ENCODE results near the gene NELL1.

Gene NELL1

DNA sequence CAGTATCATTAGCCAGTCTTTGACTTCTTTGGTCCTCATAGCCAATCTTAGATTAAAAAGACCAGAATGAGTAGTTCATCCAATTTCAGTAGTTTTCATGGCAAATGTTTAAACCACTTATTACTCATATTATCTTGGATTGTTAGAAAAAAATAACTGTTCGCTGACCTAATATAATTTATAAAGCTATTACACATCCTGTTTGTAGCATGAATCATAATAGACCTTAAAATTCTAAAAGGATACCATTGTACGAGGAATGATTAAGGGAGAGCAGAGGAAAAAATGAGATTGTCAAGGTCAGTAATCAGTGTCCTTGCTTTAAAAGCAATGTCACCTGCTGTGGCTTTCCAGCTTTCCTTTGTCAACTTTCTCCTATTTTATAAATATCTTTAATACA lies 371.2 kb downstream of the NELL1 start:
- no peak overlapping the region for H3K27ac ChIP-seq (replicated peaks)
- no peak overlapping the region for H3K4me3 ChIP-seq (replicated peaks; ENCODE audit: insufficient read depth, low read length)
- DNase-seq (ENCODE audit: low read depth in 1 of 2, low spot score in 1 of 2) = no peak
- TF ChIP-seq, protein P1, sequence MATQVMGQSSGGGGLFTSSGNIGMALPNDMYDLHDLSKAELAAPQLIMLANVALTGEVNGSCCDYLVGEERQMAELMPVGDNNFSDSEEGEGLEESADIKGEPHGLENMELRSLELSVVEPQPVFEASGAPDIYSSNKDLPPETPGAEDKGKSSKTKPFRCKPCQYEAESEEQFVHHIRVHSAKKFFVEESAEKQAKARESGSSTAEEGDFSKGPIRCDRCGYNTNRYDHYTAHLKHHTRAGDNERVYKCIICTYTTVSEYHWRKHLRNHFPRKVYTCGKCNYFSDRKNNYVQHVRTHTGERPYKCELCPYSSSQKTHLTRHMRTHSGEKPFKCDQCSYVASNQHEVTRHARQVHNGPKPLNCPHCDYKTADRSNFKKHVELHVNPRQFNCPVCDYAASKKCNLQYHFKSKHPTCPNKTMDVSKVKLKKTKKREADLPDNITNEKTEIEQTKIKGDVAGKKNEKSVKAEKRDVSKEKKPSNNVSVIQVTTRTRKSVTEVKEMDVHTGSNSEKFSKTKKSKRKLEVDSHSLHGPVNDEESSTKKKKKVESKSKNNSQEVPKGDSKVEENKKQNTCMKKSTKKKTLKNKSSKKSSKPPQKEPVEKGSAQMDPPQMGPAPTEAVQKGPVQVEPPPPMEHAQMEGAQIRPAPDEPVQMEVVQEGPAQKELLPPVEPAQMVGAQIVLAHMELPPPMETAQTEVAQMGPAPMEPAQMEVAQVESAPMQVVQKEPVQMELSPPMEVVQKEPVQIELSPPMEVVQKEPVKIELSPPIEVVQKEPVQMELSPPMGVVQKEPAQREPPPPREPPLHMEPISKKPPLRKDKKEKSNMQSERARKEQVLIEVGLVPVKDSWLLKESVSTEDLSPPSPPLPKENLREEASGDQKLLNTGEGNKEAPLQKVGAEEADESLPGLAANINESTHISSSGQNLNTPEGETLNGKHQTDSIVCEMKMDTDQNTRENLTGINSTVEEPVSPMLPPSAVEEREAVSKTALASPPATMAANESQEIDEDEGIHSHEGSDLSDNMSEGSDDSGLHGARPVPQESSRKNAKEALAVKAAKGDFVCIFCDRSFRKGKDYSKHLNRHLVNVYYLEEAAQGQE (IDR thresholded peaks at IDR 0.05; ENCODE audit: insufficient replicate concordance, low read depth) = no peak
- TF ChIP-seq POLR2AphosphoS5 (IDR thresholded peaks at IDR 0.05; ENCODE audit: low read depth) = no peak
- TF ChIP-seq, protein P2, sequence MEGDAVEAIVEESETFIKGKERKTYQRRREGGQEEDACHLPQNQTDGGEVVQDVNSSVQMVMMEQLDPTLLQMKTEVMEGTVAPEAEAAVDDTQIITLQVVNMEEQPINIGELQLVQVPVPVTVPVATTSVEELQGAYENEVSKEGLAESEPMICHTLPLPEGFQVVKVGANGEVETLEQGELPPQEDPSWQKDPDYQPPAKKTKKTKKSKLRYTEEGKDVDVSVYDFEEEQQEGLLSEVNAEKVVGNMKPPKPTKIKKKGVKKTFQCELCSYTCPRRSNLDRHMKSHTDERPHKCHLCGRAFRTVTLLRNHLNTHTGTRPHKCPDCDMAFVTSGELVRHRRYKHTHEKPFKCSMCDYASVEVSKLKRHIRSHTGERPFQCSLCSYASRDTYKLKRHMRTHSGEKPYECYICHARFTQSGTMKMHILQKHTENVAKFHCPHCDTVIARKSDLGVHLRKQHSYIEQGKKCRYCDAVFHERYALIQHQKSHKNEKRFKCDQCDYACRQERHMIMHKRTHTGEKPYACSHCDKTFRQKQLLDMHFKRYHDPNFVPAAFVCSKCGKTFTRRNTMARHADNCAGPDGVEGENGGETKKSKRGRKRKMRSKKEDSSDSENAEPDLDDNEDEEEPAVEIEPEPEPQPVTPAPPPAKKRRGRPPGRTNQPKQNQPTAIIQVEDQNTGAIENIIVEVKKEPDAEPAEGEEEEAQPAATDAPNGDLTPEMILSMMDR (IDR thresholded peaks at IDR 0.05; ENCODE audit: insufficient read depth, low read length) = no peak
- no peak for TF ChIP-seq SPI1 (IDR thresholded peaks at IDR 0.05; ENCODE audit: borderline replicate concordance, low read depth)
- no peak for TF ChIP-seq GABPA (IDR thresholded peaks at IDR 0.05; ENCODE audit: low read depth)
- no peaks in the 10 kb centered on the region for H3K27me3 ChIP-seq (ENCODE audit: insufficient read depth, poor library complexity, severe bottlenecking)

DNA sequence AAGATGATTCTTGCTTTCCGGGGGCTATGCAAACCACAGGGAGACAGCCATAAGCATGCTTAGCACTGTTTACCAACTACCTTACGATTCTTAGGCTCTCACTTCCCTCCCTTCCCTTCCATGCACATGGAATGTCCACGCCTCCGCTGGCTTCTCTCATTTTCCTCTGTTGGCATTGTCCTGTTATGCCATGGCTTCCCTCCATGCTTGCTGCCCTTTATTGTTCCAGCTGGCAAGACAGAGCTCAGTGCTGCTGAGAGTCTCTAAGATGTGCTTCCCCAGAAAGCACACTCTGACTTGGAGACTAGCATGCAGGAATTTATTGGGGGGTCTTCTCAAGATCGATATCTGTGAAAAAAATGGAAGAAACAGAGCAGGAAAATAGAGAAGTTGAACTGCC lies 379.2 kb downstream of the NELL1 start:
- TF ChIP-seq, protein P1 (IDR thresholded peaks at IDR 0.05; ENCODE audit: insufficient replicate concordance, low read depth) = no peak
- TF ChIP-seq SPI1 (IDR thresholded peaks at IDR 0.05; ENCODE audit: borderline replicate concordance, low read depth) (no peak), GABPA (IDR thresholded peaks at IDR 0.05; ENCODE audit: low read depth) (no peak), POLR2AphosphoS5 (IDR thresholded peaks at IDR 0.05; ENCODE audit: low read depth) (no peak)
- TF ChIP-seq, protein P2 (IDR thresholded peaks at IDR 0.05; ENCODE audit: insufficient read depth, low read length) = no peak
- Histone ChIP-seq H3K27ac (replicated peaks) (no peak overlapping the region), H3K27me3 (ENCODE audit: insufficient read depth, poor library complexity, severe bottlenecking) (no peaks in the 10 kb centered on the region), H3K4me3 (replicated peaks; ENCODE audit: insufficient read depth, low read length) (no peak overlapping the region)
- DNase-seq (ENCODE audit: low read depth in 1 of 2, low spot score in 1 of 2) = no peak

DNA sequence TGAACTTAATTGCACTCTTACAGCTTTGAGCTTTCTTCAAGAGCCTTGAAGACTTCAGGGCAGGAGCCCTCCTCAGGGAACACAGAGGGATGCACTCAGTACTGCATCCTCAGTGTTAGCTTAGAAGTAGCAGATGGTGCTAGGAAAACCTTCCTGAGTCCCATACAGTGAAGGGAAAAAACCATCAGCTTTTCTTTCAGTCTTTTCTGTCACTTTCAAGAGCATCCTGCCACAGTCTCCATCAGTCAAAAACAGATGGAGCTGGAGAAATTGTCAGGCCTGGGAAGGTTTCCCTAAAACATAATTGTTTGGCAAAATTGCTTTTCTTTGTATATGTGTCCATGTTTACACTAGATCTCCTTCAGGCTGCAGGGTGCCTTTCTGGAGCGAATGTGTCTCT lies 384.1 kb downstream of the NELL1 start:
- TF ChIP-seq GABPA (IDR thresholded peaks at IDR 0.05; ENCODE audit: low read depth) (no peak), POLR2AphosphoS5 (IDR thresholded peaks at IDR 0.05; ENCODE audit: low read depth) (no peak), SPI1 (IDR thresholded peaks at IDR 0.05; ENCODE audit: borderline replicate concordance, low read depth) (no peak)
- TF ChIP-seq, protein P2 (IDR thresholded peaks at IDR 0.05; ENCODE audit: insufficient read depth, low read length) = no peak
- TF ChIP-seq, protein P1 (IDR thresholded peaks at IDR 0.05; ENCODE audit: insufficient replicate concordance, low read depth) = no peak
- no peak overlapping the region for H3K27ac ChIP-seq (replicated peaks)
- DNase-seq (ENCODE audit: low read depth in 1 of 2, low spot score in 1 of 2) = no peak
- H3K4me3 ChIP-seq (replicated peaks; ENCODE audit: insufficient read depth, low read length) = no peak overlapping the region
- H3K27me3 ChIP-seq (ENCODE audit: insufficient read depth, poor library complexity, severe bottlenecking) = no peaks in the 10 kb centered on the region
